Endothelial cell of umbilical vein (primary cell): ENCODE results near the gene LRRC8D. TPM values are rescaled to one million over a fixed set of nuclear protein-coding genes. Genes with fewer than 3 reads are reported as not detected.

Source experiments
- BruUV-seq: library from RNA; stranded (reverse); fragments of 400-500 nt; replicated peaks from 2 replicates; lab custom pipeline; 2021; lab: Mats Ljungman, UMichigan
- CTCF ChIA-PET: fragments of 300-600, 350-600 bp; sonication (Branson Sonifier 250); formaldehyde crosslinking; loops from one replicate; lab custom pipeline; 2021; ENCODE audit warnings: antibody characterized with exemption, inconsistent platforms; lab: Charles Lee
- POLR2A ChIA-PET: fragments of 300-600, 350-600 bp; sonication (Branson Sonifier 250); formaldehyde crosslinking; loops from one replicate; lab custom pipeline; 2021; ENCODE audit warnings: antibody characterized with exemption, inconsistent platforms; lab: Charles Lee
- DNase-seq: peaks from one replicate; pipeline ENCODE4 v3.0.0-alpha.2; 2011; ENCODE audit warnings: low read depth, low spot score
- FAIRE-seq: peaks from 2 replicates; lab custom pipeline; 2011; peaks lifted over from hg19 to GRCh38; lab: Jason Lieb, UNC
- H2AFZ ChIP-seq: 2 replicates; pipeline ENCODE4 v1.6.0; 2012; ENCODE audit warnings: low read depth, low read length, control low read depth, inconsistent platforms
- H3K27ac ChIP-seq: 2 replicates; pipeline ENCODE4 v1.5.1; 2011; ENCODE audit warnings: low read depth, mild to moderate bottlenecking, control low read depth, low read length, moderate library complexity; ENCODE audit not compliant: insufficient read depth
- H3K27me3 ChIP-seq, 2 experiments: 2 replicates each; pipeline versions ENCODE4 v1.6.0 to v1.6.1; 2011; ENCODE audit warnings: low read length in 2 of 2, mixed read lengths in 1 of 2; ENCODE audit not compliant: control insufficient read depth in 2 of 2, insufficient read depth in 2 of 2
- H3K36me3 ChIP-seq, 2 experiments: 2 replicates in 1 of 2; 3 replicates in 1 of 2; pipeline ENCODE4 v1.5.1; 2011; ENCODE audit warnings: low read length in 2 of 2, mild to moderate bottlenecking in 1 of 2, moderate library complexity in 1 of 2; ENCODE audit not compliant: control insufficient read depth in 2 of 2, insufficient read depth in 2 of 2; ENCODE audit errors: extremely low read depth in 1 of 2
- H3K4me1 ChIP-seq: 3 replicates; pipeline ENCODE4 v1.5.1; 2011; ENCODE audit warnings: mild to moderate bottlenecking, low read length; ENCODE audit not compliant: control insufficient read depth, insufficient read depth; ENCODE audit errors: extremely low read depth
- H3K4me2 ChIP-seq: 2 replicates; pipeline ENCODE4 v1.6.1; 2011; ENCODE audit warnings: low read length, control low read depth, mixed read lengths; ENCODE audit not compliant: insufficient read depth
- H3K4me3 ChIP-seq, 3 experiments: fragments of 200-600 bp in 1 of 3; sonication (generic), shearing (Covaris generic) in 1 of 3; replicated peaks in 1 of 3; 2 replicates each; pipeline ENCODE4 v1.5.1; 2011 to 2016; ENCODE audit warnings: control low read depth in 3 of 3, low read length in 3 of 3, mild to moderate bottlenecking in 2 of 3, inconsistent platforms in 1 of 3, low read depth in 1 of 3, moderate library complexity in 1 of 3; ENCODE audit not compliant: insufficient read depth in 1 of 3
- H3K79me2 ChIP-seq: 2 replicates; pipeline ENCODE4 v1.6.0; 2012; ENCODE audit warnings: low read length, inconsistent platforms; ENCODE audit not compliant: control insufficient read depth, insufficient read depth
- H3K9ac ChIP-seq: replicated peaks from 2 replicates; pipeline ENCODE3; 2011; ENCODE audit warnings: low read length, control low read depth; ENCODE audit not compliant: insufficient read depth; ENCODE audit errors: extremely low read depth
- H3K9me1 ChIP-seq: replicated peaks from 3 replicates; pipeline ENCODE4 v1.6.0; 2011; ENCODE audit warnings: mild to moderate bottlenecking, low read length; ENCODE audit not compliant: control insufficient read depth, insufficient read depth; ENCODE audit errors: extremely low read depth
- H3K9me3 ChIP-seq: replicated peaks from 2 replicates; pipeline ENCODE4 v1.5.1; 2012; ENCODE audit warnings: low read length, inconsistent platforms; ENCODE audit not compliant: control insufficient read depth, insufficient read depth
- H4K20me1 ChIP-seq: replicated peaks from 2 replicates; pipeline ENCODE3; 2011; ENCODE audit warnings: mild to moderate bottlenecking, low read length; ENCODE audit not compliant: control insufficient read depth, insufficient read depth; ENCODE audit errors: extremely low read depth
- CTCF ChIP-seq, 2 donors: IDR thresholded peaks; 1 replicate in 1 of 2; 2 replicates in 1 of 2; pipeline ENCODE4 v1.5.1; 2011; ENCODE audit warnings: low read length in 2 of 2, mild to moderate bottlenecking in 2 of 2, moderate library complexity in 2 of 2, control low read depth in 1 of 2, inconsistent platforms in 1 of 2, low read depth in 1 of 2; ENCODE audit not compliant: insufficient read depth in 1 of 2; ENCODE audit errors: extremely low read depth in 1 of 2
- EZH2 ChIP-seq: IDR thresholded peaks from 2 replicates; pipeline ENCODE4 v1.6.1; 2012; ENCODE audit warnings: borderline replicate concordance, low read depth, mild to moderate bottlenecking, moderate library complexity, low read length, inconsistent platforms; ENCODE audit not compliant: severe bottlenecking
- JUN ChIP-seq: IDR thresholded peaks from 2 replicates; pipeline ENCODE4 v1.6.1; 2011; ENCODE audit warnings: borderline replicate concordance, low read depth; ENCODE audit not compliant: insufficient read length, insufficient read depth
- MAX ChIP-seq: IDR thresholded peaks from 2 replicates; pipeline ENCODE4 v1.6.1; 2011; ENCODE audit not compliant: insufficient read depth, insufficient read length
- MYC ChIP-seq: IDR thresholded peaks from one replicate; pipeline ENCODE4 v1.6.1; 2011; ENCODE audit warnings: mild to moderate bottlenecking, low read depth, low read length
- POLR2A ChIP-seq: IDR thresholded peaks from 2 replicates; pipeline ENCODE4 v1.6.1; 2012; ENCODE audit warnings: low read depth, mild to moderate bottlenecking, control low read depth, low read length
- POLR2AphosphoS5 ChIP-seq: IDR thresholded peaks from 2 replicates; pipeline ENCODE4 v1.6.1; 2012; ENCODE audit warnings: low read depth, mild to moderate bottlenecking, control low read depth, low read length, moderate library complexity; ENCODE audit not compliant: insufficient read depth
- dilution Hi-C: fragments of 300-500 bp; cut with MboI; formaldehyde crosslinking; loops from one replicate; pipeline ENCODE4 v1.15.0; 2019; ENCODE audit warnings: low sequenced_read_pairs; ENCODE audit not compliant: extremely low pct_ligation_motif_present
- intact Hi-C: fragments of 100-400 bp; cut with micrococcal nuclease; formaldehyde crosslinking; loops from one replicate; pipeline ENCODE4 v1.10.0; 2022
- polyA plus RNA-seq, 4 experiments: library from polyadenylated mRNA; depleted of rRNA in 3 of 4; stranded (reverse) in 3 of 4; unstranded in 1 of 4; fragments of >200 nt; gene quantifications; 2 replicates each; pipeline versions ENCODE4 v1.2.1 to v1.2.3, GENCODE V29; 2011 to 2012; ENCODE audit warnings: missing spikeins in 1 of 4
- total RNA-seq: library from RNA; stranded (reverse); gene quantifications from 2 replicates; pipeline ENCODE4 v1.2.3, GENCODE V29; 2021

Gene LRRC8D
- total and polyA plus RNA-seq, 2 donors (not counting 3 experiments of a cell fraction or from before 2014, with no cell fraction given), result 31.9 to 37.7 TPM

GRCh38 chr1:89810880-89811279 lies 10.0 kb upstream of the LRRC8D start:
- Histone ChIP-seq H3K9ac (no peak overlapping the region), H3K36me3 (no peaks in the 10 kb centered on the region), H3K27me3 (peaks cover 0 to 2% of the 10 kb centered on the region in 2 experiments), H3K4me3 (no peak overlapping the region), H3K27ac (no peak overlapping the region), H2AFZ (no peak overlapping the region), H3K4me1 (no peaks in the 10 kb centered on the region), H4K20me1 (no peaks in the 10 kb centered on the region), H3K9me1 (no peaks in the 10 kb centered on the region), H3K4me2 (no peak overlapping the region), H3K9me3 (no peaks in the 10 kb centered on the region), H3K79me2 (no peaks in the 10 kb centered on the region)
- dilution Hi-C loops, result no loop called here
- no peak for TF ChIP-seq POLR2A
- no peak for TF ChIP-seq EZH2
- TF ChIP-seq CTCF (IDR thresholded peaks at IDR 0.05; ENCODE audit: extremely low read depth in 1 of 2, insufficient read depth in 1 of 2, low read depth in 1 of 2, low read length in 2 of 2), result no peak
- TF ChIP-seq MYC, result no peak
- no peak for TF ChIP-seq POLR2AphosphoS5
- TF ChIP-seq MAX, result no peak
- TF ChIP-seq JUN, result no peak
- FAIRE-seq (peak; percentile 24), DNase-seq (no peak)
- CTCF ChIA-PET, result no interaction called here
- BruUV-seq, result no TSS peak
- intact Hi-C loops, result no loop called here
- POLR2A ChIA-PET, result no interaction called here
